Measurements from ENCODE around the gene DENND4A. TPM values are rescaled to one million over a fixed set of nuclear protein-coding genes. Genes with fewer than 3 reads are reported as not detected.
"Not testable (repeated sequence)": the region's sequence is repeated elsewhere in the genome, so short reads cannot be mapped to it uniquely, and the experiment has no call there.

Gene DENND4A
- total RNA-seq, 1 donor from 2014 or later = 50.8 TPM

DNA sequence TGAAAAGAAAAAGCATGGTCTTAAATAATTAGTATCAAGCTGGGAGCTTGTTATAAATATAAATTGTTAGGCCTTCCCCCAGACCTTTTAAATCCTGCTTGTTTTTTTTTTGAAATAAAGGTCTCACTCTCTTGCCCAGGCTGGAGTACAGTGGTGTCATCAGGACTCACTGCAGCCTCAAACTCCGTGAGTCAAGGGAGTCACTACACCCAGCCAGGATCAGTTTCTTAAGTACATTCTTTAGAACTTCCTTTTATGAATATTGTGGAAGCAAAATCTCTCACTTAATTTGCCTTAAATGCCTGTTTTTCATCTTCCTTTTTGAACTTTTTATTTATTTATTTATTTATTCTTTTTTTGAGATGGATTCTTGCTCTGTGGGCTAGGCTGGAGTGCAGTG lies 20.8 kb upstream of the DENND4A start:
- no peak overlapping the region for H3K4me3 Mint-ChIP-seq
- H3K27me3 Mint-ChIP-seq (ENCODE audit: insufficient read depth) = no peaks in the 10 kb centered on the region
- H3K36me3 Mint-ChIP-seq (ENCODE audit: low read depth) = peaks cover 9% of the 10 kb centered on the region
- no peak for DNase-seq (ENCODE audit: low spot score)
- intact Hi-C loops (cut with micrococcal nuclease) = no loop called here
- H3K4me1 Mint-ChIP-seq (ENCODE audit: low read depth) = peaks cover 8% of the 10 kb centered on the region
- H3K9me3 Mint-ChIP-seq = peaks cover 8% of the 10 kb centered on the region
- H3K27ac Mint-ChIP-seq = no peak overlapping the region

DNA sequence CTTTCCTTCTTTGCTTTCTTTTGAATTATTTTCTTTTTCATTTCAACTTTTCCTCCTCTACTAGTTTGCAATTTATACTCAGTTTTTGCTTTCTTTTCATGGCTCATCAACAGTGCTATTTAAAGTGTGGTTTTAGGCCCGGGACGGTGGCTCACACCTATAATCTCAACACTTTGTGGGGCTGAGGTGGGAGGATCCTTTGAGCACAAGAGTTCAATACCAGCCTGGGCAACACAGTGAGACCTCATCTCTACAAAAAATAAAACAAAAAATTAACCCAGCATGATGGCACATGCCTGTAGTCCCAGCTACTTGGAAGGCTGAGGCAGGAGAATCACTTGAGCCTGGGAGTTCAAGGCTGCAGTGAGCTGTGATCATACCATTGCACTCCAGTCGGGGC lies 20.4 kb upstream of the DENND4A start:
- H3K27ac Mint-ChIP-seq = no peak overlapping the region
- peaks cover 10% of the 10 kb centered on the region for H3K36me3 Mint-ChIP-seq (ENCODE audit: low read depth)
- intact Hi-C loops (cut with micrococcal nuclease) = no loop called here
- peaks cover 11% of the 10 kb centered on the region for H3K4me1 Mint-ChIP-seq (ENCODE audit: low read depth)
- no peak for DNase-seq (ENCODE audit: low spot score)
- no peaks in the 10 kb centered on the region for H3K27me3 Mint-ChIP-seq (ENCODE audit: insufficient read depth)
- no peak overlapping the region for H3K4me3 Mint-ChIP-seq
- peaks cover 8% of the 10 kb centered on the region for H3K9me3 Mint-ChIP-seq

DNA sequence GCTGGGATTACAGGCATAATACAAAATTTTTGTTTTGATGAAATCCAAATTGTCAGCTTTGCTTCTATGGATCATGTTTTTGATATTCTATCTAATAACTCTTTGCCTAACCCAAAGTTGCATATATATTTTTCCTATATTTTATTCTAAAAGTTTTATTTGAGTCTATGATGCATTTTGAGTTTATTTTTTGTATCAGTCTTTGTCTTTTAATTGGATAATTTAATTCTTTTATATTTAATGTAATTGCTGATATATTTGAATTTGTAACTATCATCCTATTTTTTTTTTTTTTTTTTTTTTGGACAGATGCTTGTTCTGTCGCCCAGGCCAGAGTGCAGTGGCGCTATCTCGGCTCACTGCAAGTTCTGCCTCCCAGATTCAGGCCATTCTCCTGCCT lies 19.7 kb upstream of the DENND4A start:
- H3K36me3 Mint-ChIP-seq (ENCODE audit: low read depth) = peaks cover 10% of the 10 kb centered on the region
- peaks cover 8% of the 10 kb centered on the region for H3K9me3 Mint-ChIP-seq
- intact Hi-C loops (cut with micrococcal nuclease) = no loop called here
- H3K27me3 Mint-ChIP-seq (ENCODE audit: insufficient read depth) = no peaks in the 10 kb centered on the region
- H3K4me3 Mint-ChIP-seq = no peak overlapping the region
- H3K27ac Mint-ChIP-seq = no peak overlapping the region
- DNase-seq (ENCODE audit: low spot score) = no peak
- peaks cover 12% of the 10 kb centered on the region for H3K4me1 Mint-ChIP-seq (ENCODE audit: low read depth)

DNA sequence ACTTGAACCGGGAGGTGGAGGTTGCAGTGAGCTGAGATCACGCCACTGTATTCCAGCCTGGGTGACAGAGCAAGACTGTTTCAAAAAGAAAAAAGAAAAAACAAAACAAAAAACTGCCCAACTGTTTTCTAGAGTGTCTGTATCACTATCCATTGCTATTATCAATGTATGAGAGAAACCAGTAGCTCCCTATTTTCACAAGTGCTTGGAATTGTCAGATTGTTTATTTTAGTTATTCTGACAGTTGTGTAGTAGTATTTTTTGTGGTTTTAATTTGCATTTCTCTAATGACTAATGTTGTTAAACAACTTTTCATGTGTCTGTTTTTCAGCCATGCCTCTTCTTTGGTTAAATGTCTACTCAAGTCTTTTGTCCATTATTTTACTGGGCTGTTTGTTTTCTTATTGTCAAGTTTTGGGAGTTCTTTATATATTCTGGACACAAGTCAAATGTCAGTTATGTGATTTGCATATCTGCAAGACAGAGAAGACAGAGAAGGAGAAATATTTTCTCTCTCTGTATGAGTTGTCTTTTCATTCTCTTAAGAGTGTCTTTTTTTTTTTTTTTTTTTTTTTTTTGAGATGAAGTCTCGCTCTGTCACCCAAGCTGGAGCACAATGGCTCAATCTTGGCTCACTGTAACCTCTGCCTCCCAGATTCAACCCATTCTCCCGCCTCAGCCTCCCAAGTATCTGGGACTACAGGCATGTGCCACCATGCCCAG lies 19.1 kb upstream of the DENND4A start:
- peaks cover 12% of the 10 kb centered on the region for H3K4me1 Mint-ChIP-seq (ENCODE audit: low read depth)
- H3K36me3 Mint-ChIP-seq (ENCODE audit: low read depth) = not testable (repeated sequence)

DNA sequence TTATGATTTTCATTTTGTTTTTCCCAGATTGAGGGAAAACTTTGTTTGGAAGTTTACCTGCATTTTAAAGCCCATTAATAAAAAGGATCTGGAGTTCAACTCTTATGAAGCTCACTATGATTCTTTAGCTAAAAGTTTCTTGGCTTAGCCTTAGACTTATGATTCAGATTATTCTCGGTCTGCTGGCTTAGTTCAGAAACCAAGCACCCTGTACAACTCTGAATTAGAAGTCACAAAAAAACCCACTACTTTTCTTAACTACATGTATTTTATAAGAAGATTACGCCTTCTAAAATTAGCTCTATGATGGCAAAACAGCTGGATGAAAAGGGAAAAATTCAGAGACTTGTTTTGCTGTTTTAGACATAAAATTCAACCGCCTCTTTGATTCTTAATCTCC lies 14.3 kb upstream of the DENND4A start:
- intact Hi-C loops (cut with micrococcal nuclease) = no loop called here
- peaks cover 4% of the 10 kb centered on the region for H3K36me3 Mint-ChIP-seq (ENCODE audit: low read depth)
- peaks cover 33% of the 10 kb centered on the region for H3K4me1 Mint-ChIP-seq (ENCODE audit: low read depth)
- DNase-seq (ENCODE audit: low spot score) = no peak
- no peaks in the 10 kb centered on the region for H3K9me3 Mint-ChIP-seq
- H3K4me3 Mint-ChIP-seq = no peak overlapping the region
- H3K27me3 Mint-ChIP-seq (ENCODE audit: insufficient read depth) = no peaks in the 10 kb centered on the region
- no peak overlapping the region for H3K27ac Mint-ChIP-seq

More for the DNA sequence above, 19.1 kb upstream of the DENND4A start:
- H3K9me3 Mint-ChIP-seq; DNase-seq (ENCODE audit: low spot score); H3K27ac Mint-ChIP-seq; intact Hi-C loops (cut with micrococcal nuclease); H3K27me3 Mint-ChIP-seq (ENCODE audit: insufficient read depth); H3K4me3 Mint-ChIP-seq: not testable (repeated sequence)

DNA sequence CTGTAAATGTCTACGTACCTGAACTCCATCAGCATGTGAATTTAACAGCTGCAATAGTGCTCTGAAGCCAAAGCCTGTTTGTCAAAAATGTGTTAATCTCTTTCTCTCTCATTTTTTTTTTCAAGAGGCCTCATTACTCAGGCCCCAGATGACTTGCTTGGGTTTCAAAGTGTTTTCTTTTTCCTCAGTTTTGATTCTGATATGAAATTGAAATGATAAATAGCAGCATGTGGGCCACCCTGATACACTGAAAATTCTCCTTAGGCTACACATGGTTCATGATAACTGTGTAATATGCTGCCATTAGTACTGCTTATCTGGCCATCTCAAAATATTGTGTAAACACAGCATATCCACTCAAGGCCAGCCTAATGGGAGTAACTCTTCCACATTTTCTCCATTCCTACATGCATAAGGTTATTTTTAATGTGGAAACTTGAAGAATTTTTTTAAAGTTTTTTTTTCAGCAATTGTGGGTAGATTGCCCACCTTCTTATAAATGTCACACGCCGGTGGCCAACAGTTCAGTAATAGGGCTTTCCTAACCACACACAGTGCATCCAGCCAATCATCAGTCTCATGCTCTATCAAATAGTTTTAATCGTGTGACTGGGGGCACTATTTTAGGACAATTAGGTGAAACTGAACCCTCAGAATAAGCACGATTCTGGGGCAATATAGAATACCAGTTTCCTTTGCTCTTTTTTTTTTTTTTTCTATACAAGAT lies 13.1 kb upstream of the DENND4A start:
- peak overlapping the region; percentile 31 for H3K4me3 Mint-ChIP-seq
- no peak for DNase-seq (ENCODE audit: low spot score)
- intact Hi-C loops (cut with micrococcal nuclease) = loop anchor here (1.0 kb wide), 2 partner anchors 13 to 14 kb away; partner anchors contain the start of gene DENND4A

DNA sequence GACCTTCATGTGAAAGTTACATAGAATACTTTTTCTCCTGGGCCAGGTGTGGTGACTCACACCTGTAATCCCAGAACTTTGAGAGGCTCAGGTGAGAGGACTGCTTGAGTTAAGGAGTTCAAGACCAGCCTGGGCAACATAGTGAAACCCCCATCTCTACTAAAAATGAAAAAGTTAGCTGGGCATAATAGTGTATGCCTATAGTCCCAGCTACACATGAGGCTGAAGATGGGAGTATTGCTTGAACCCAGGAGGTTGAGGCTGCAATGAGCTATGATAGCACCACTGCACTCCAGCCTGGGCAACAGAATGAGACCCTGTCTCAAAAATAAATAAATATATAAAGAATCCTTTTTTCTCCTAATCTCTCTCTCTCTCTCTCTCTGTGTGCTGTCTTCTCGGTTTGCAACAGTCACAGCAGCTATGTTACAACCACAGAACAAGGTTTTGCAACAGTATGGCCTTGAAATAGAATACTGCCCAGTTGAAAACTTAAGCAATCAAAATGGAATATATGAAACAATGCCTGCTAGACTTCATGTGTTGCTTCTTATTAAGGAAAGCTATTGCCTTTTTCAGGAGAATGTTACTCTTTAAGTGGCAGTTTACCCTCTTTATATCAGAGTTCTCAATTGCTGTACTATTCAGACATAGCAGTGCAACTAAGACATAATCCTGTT lies 12.3 kb upstream of the DENND4A start:
- Mint-ChIP-seq H3K36me3 (ENCODE audit: low read depth) (peaks cover 4% of the 10 kb centered on the region), H3K4me3 (no peak overlapping the region), H3K27me3 (ENCODE audit: insufficient read depth) (no peaks in the 10 kb centered on the region), H3K27ac (peak overlapping the region; percentile 74), H3K4me1 (ENCODE audit: low read depth) (peaks cover 40% of the 10 kb centered on the region), H3K9me3 (no peaks in the 10 kb centered on the region)
- intact Hi-C loops (cut with micrococcal nuclease) = no loop called here
- DNase-seq (ENCODE audit: low spot score) = no peak

More for the DNA sequence above, 13.1 kb upstream of the DENND4A start:
- H3K27me3 Mint-ChIP-seq (ENCODE audit: insufficient read depth) = no peaks in the 10 kb centered on the region
- peaks cover 40% of the 10 kb centered on the region for H3K4me1 Mint-ChIP-seq (ENCODE audit: low read depth)
- H3K27ac Mint-ChIP-seq = peak overlapping the region; percentile 74
- H3K9me3 Mint-ChIP-seq = no peaks in the 10 kb centered on the region
- peaks cover 4% of the 10 kb centered on the region for H3K36me3 Mint-ChIP-seq (ENCODE audit: low read depth)

DNA sequence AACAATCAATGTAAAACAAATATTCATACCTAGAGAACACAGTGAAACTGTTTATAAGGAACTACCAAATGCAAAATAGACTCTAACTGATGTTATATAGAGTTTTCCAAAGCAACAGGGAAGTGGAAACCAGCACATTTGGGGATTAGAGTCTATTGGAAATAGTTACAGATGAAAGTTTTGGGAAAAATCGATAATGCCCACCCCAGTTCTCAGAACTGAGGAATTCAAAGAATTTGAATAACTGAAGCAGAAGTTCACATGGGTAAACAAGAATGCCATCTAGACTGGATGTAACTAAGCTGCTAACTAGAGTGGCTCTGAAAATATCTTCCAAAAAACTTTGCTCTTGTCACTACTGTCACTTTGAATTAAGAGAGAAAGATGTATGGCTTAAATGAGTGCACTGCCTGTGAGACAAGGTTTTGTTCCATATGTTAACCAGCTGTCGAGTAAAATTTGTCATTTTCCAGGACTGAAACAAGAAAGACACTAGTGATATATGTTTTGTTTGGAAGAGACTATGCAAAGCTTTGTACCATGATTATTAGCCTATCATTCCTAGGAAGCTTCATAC lies 9.2 kb upstream of the DENND4A start:
- Mint-ChIP-seq H3K4me1 (ENCODE audit: low read depth) (peaks cover 50% of the 10 kb centered on the region), H3K4me3 (no peak overlapping the region), H3K9me3 (no peaks in the 10 kb centered on the region), H3K27ac (no peak overlapping the region), H3K27me3 (ENCODE audit: insufficient read depth) (no peaks in the 10 kb centered on the region), H3K36me3 (ENCODE audit: low read depth) (peaks cover 3% of the 10 kb centered on the region)
- DNase-seq (ENCODE audit: low spot score) = no peak
- intact Hi-C loops (cut with micrococcal nuclease) = no loop called here

DNA sequence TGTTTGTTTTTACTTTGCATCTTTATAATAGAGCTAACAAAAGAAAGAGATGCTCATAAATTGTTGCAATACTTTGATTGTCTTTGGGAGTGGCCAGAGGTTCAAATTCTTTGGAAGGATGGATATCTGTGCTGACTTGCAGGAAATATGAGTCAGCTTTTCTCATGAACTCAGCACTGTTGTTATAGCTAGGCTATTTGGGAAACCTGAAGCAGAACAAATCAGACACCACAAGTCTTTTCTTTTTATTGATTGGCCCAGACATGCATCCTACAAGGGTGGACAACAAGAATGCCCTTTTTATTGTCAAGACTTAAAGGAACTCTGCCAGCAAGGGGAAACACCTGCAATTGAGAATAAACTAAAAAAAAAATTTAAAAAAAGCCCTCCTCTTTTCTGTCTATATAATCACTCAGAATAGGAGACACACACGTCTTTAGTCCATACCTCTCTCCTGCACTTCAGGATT lies 4.6 kb upstream of the DENND4A start:
- Mint-ChIP-seq H3K27me3 (ENCODE audit: insufficient read depth) (no peaks in the 10 kb centered on the region), H3K9me3 (no peaks in the 10 kb centered on the region), H3K4me1 (ENCODE audit: low read depth) (peaks cover 57% of the 10 kb centered on the region), H3K36me3 (ENCODE audit: low read depth) (no peaks in the 10 kb centered on the region), H3K27ac (peak overlapping the region; percentile 64), H3K4me3 (peak overlapping the region; percentile 12)
- no peak for DNase-seq (ENCODE audit: low spot score)
- intact Hi-C loops (cut with micrococcal nuclease) = loop anchor here (10.0 kb wide), 1 partner anchor 902 kb away; no protein-coding TSS in a partner anchor

DNA sequence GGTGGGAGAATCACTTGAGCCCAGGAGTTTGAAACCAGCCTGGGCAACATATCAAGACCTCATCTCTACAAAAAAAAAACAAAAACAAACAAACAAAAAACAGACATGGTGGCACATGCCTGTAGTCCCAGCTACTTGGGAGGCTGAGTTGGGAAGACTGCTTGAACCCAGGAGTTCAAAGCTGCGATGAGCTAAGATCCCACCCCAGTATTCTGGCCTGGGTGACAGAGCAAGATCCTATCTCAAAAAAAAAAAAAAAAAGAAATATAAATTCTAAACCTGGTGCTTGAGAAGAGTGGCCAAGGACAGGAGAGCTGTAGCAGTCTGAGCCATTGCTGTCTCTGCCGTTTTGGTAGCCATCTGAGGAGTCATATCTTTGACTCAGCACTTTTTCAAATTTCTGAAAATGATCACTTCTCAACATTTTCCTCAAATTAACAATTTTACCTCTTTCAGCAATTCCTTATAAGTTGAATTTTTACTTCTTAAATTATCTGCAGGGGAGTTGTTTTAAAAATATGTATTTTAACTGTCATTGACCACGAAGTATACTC lies 3.6 kb upstream of the DENND4A start:
- no peaks in the 10 kb centered on the region for H3K36me3 Mint-ChIP-seq (ENCODE audit: low read depth)
- no peak for DNase-seq (ENCODE audit: low spot score)
- intact Hi-C loops (cut with micrococcal nuclease) = loop anchor here (10.0 kb wide), 1 partner anchor 901 kb away; no protein-coding TSS in a partner anchor
- peak overlapping the region; percentile 12 for H3K4me3 Mint-ChIP-seq
- peak overlapping the region; percentile 64 for H3K27ac Mint-ChIP-seq
- H3K4me1 Mint-ChIP-seq (ENCODE audit: low read depth) = peaks cover 53% of the 10 kb centered on the region
- no peaks in the 10 kb centered on the region for H3K27me3 Mint-ChIP-seq (ENCODE audit: insufficient read depth)
- H3K9me3 Mint-ChIP-seq = no peaks in the 10 kb centered on the region

DNA sequence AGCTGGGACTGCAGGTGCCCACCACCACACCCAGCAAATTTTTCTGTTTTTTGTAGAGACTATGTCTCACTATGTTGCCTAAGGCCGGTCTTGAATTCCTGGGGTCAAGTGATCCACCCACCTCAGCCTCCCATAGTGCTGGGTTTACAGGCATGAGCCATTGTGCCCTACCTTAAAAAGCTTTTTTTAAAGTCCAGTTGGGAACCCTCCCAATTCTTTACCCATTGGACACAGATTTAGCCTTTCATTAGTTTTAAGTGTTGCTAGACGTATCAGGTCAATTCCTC lies 1.7 kb upstream of the DENND4A start:
- intact Hi-C loops (cut with micrococcal nuclease) = loop anchor here (5.0 to 10.0 kb wide), 2 partner anchors 594 to 899 kb away; partner anchors contain the start of gene MAP2K1
- Mint-ChIP-seq H3K9me3 (no peaks in the 10 kb centered on the region), H3K27ac (peak overlapping the region; percentile 75), H3K36me3 (ENCODE audit: low read depth) (no peaks in the 10 kb centered on the region), H3K4me3 (peak overlapping the region; percentile 70), H3K4me1 (ENCODE audit: low read depth) (peaks cover 68% of the 10 kb centered on the region), H3K27me3 (ENCODE audit: insufficient read depth) (no peaks in the 10 kb centered on the region)
- DNase-seq (ENCODE audit: low spot score) = no peak

DNA sequence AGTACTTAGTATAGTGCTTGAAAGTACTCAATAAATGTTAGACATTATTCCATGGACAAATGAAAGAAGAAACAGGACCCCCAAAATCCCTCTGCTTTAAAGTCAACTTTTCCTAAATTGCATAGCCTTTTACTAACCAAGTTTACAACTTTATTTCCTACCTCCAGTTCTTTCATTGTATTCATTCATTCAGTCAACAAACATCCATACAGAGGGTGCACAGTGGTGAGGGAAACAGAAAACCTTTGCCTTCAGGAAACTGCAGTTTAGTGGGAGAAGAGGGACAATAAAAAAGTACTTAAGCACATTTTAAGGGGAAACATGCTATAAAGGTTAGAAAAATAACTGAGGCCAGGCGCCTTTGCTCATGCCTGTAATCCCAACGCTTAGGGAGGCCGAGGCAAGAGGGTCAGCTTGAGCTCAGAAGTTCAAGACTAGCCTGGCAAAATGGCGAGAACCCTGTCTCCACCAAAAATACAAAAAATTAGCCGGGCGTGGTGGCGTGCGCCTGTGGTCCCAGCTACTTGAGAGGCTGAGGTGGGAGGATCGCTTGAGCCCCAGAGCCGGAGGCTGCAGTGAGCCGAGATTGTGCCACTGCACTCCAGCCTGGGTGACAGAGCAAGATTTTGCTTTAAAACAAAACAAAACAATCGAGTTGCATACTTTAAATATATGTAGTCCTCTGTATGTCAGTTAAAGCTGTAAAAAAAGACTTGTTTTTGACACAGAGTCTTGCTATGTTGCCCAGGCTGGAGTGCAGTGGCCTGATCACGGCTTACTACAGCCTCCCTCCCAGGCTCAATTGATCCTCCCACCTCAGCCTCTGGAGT lies 1.1 kb upstream of the DENND4A start:
- intact Hi-C loops (cut with micrococcal nuclease) = loop anchor here (1.0 to 10.0 kb wide), 12 partner anchors 12 to 898 kb away; partner anchors contain the start of genes MAP2K1, RAB11A, RNU5A-1 and TIPIN
- peaks cover 71% of the 10 kb centered on the region for H3K4me1 Mint-ChIP-seq (ENCODE audit: low read depth)
- no peaks in the 10 kb centered on the region for H3K27me3 Mint-ChIP-seq (ENCODE audit: insufficient read depth)
- peak overlapping the region; percentile 99 for H3K27ac Mint-ChIP-seq
- H3K36me3 Mint-ChIP-seq (ENCODE audit: low read depth) = no peaks in the 10 kb centered on the region
- no peaks in the 10 kb centered on the region for H3K9me3 Mint-ChIP-seq
- no peak for DNase-seq (ENCODE audit: low spot score)
- H3K4me3 Mint-ChIP-seq = peak overlapping the region; percentile 91

All from activated T-helper 1 cell treated with anti-CD3 and anti-CD28 coated beads, Interleukin-12 subunit alpha, Interleukin-12 subunit beta, Interleukin-2, Interleukin-4 antibody, amounts not matched to agents 30 ng/mL and 10 ng/mL and 1 ng/mL, durations not matched to agents 14 hours and 24 hours and 36 hours (primary cell).